ENCODE results near the gene FATE1.

DNA sequence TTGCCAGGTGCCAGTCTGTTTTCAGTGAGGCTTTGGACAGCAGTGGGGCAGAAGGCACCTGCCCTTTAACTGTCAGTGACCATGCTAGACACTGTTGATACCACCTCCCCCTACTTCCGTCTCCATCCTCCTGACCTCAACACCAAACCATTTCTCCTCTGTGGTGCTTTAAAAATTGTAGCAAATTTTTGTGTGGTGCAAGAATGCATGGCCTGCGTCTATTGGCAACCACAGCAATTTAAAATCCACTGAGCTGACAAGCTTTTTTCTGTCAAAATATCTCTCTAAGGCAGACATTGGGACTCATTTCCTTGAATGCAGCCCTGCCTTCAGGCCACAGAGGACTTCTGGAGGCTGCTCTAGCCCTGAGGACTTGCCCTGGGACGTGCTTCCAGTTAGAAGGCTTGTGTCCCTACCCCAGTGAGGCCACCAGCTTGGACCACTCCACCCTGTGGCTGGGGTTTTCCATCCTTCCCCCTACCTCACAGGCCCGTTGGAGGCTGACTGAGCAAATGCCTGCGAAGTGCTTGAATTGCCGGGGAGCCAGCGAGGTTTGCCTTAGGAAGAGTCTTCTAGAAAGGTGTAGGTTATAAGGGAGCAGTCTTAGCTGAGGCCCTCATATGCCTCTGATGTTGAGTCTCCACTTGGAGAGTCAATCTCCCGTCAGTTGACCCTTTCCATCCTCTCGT, 13.7 kb upstream of the FATE1 start:
- TF ChIP-seq, protein P1, sequence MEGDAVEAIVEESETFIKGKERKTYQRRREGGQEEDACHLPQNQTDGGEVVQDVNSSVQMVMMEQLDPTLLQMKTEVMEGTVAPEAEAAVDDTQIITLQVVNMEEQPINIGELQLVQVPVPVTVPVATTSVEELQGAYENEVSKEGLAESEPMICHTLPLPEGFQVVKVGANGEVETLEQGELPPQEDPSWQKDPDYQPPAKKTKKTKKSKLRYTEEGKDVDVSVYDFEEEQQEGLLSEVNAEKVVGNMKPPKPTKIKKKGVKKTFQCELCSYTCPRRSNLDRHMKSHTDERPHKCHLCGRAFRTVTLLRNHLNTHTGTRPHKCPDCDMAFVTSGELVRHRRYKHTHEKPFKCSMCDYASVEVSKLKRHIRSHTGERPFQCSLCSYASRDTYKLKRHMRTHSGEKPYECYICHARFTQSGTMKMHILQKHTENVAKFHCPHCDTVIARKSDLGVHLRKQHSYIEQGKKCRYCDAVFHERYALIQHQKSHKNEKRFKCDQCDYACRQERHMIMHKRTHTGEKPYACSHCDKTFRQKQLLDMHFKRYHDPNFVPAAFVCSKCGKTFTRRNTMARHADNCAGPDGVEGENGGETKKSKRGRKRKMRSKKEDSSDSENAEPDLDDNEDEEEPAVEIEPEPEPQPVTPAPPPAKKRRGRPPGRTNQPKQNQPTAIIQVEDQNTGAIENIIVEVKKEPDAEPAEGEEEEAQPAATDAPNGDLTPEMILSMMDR (IDR thresholded peaks at IDR 0.05; ENCODE audit: poor library complexity), result no peak
- TF ChIP-seq EZH2phosphoT487 (IDR thresholded peaks at IDR 0.05; ENCODE audit: low read depth, severe bottlenecking, unreplicated experiment) (no peak), EZH2 (IDR thresholded peaks at IDR 0.05; ENCODE audit: borderline replicate concordance) (no peak)

Measured in hepatocyte (in vitro differentiated cells).